DOHH2 (cell line): Measurements from ENCODE around the gene UTP11.
"Not testable (repeated sequence)": the region's sequence is repeated elsewhere in the genome, so short reads cannot be mapped to it uniquely, and the experiment has no call there.

Experiments used
- H3F3A ChIP-seq: fragments of 200-600 bp; sonication (generic), shearing (Covaris generic); 2 replicates; pipeline ENCODE4 v1.6.0; 2016; ENCODE audit warnings: antibody characterized with exemption, mild to moderate bottlenecking; ENCODE audit not compliant: control insufficient read depth, insufficient read depth
- H3K27ac ChIP-seq: fragments of 200-600 bp; sonication (generic); 2 replicates; pipeline ENCODE4 v1.5.1; 2014; ENCODE audit warnings: low read depth, mild to moderate bottlenecking, low read length, moderate library complexity
- H3K27me3 ChIP-seq: fragments of 200-600 bp; sonication (generic); 2 replicates; pipeline ENCODE4 v1.6.1; 2014; ENCODE audit warnings: mild to moderate bottlenecking, low read length, mixed read lengths; ENCODE audit not compliant: control insufficient read depth
- H3K36me3 ChIP-seq: fragments of 200-600 bp; sonication (generic); 2 replicates; pipeline ENCODE4 v1.6.1; 2014; ENCODE audit warnings: mild to moderate bottlenecking, low read length, moderate library complexity, mixed read lengths; ENCODE audit not compliant: control insufficient read depth
- H3K4me1 ChIP-seq: fragments of 200-600 bp; sonication (generic); 2 replicates; pipeline ENCODE4 v1.6.1; 2014; ENCODE audit warnings: mild to moderate bottlenecking, low read length, mixed read lengths; ENCODE audit not compliant: control insufficient read depth
- H3K4me2 ChIP-seq: fragments of 200-600 bp; sonication (generic); 2 replicates; pipeline ENCODE4 v1.6.0; 2014; ENCODE audit warnings: mild to moderate bottlenecking, low read length, moderate library complexity
- H3K4me3 ChIP-seq: fragments of 200-600 bp; sonication (generic); 2 replicates; pipeline ENCODE4 v1.5.1; 2014; ENCODE audit warnings: mild to moderate bottlenecking, low read length, mixed read lengths
- H3K79me2 ChIP-seq: fragments of 200-600 bp; sonication (generic); 2 replicates; pipeline ENCODE4 v1.6.1; 2014; ENCODE audit warnings: mild to moderate bottlenecking, low read length, mixed read lengths; ENCODE audit not compliant: control insufficient read depth
- H3K9me2 ChIP-seq: fragments of 200-600 bp; sonication (generic); replicated peaks from 2 replicates; pipeline ENCODE4 v1.6.1; 2014; ENCODE audit warnings: mild to moderate bottlenecking, low read length, mixed read lengths; ENCODE audit not compliant: control insufficient read depth
- H3K9me3 ChIP-seq: fragments of 200-600 bp; sonication (generic); 2 replicates; pipeline ENCODE4 v1.6.1; 2014; ENCODE audit warnings: antibody characterized with exemption, low read length, mixed read lengths; ENCODE audit not compliant: control insufficient read depth, insufficient read depth
- H4K20me1 ChIP-seq: fragments of 200-600 bp; sonication (generic); 2 replicates; pipeline ENCODE4 v1.6.0; 2014; ENCODE audit warnings: low read depth, mild to moderate bottlenecking, antibody characterized with exemption, low read length, moderate library complexity; ENCODE audit not compliant: control insufficient read depth, insufficient read depth
- CTCF ChIP-seq: fragments of 200-600 bp; sonication (generic); IDR thresholded peaks from one replicate; pipeline ENCODE4 v1.5.1; 2014; ENCODE audit warnings: antibody characterized with exemption, mild to moderate bottlenecking, low read depth, low read length; ENCODE audit not compliant: poor library complexity, severe bottlenecking
- EZH2phosphoT487 ChIP-seq: fragments of 200-600 bp; sonication (generic); IDR thresholded peaks from 2 replicates; pipeline ENCODE4 v1.6.1; 2017; ENCODE audit warnings: borderline replicate concordance, mild to moderate bottlenecking, antibody characterized with exemption, low read length, moderate library complexity, mixed read lengths

UTP11 gene

GRCh38 chr1:37974567-37974966 is 38.0 kb upstream of the UTP11 start:
- H3K4me2 ChIP-seq: no peak overlapping the region
- H3F3A ChIP-seq: no peaks in the 10 kb centered on the region
- H3K9me2 ChIP-seq: no peaks in the 10 kb centered on the region
- no peak for TF ChIP-seq CTCF
- TF ChIP-seq EZH2phosphoT487: no peak
- H3K27ac ChIP-seq: no peak overlapping the region
- H3K4me3 ChIP-seq: no peak overlapping the region
- no peaks in the 10 kb centered on the region for H3K9me3 ChIP-seq
- H3K79me2 ChIP-seq: peaks cover 15% of the 10 kb centered on the region
- H3K27me3 ChIP-seq: no peaks in the 10 kb centered on the region
- H4K20me1 ChIP-seq: no peaks in the 10 kb centered on the region
- no peaks in the 10 kb centered on the region for H3K4me1 ChIP-seq
- H3K36me3 ChIP-seq: peaks cover 71% of the 10 kb centered on the region

GRCh38 chr1:37975083-37975482 is 37.5 kb upstream of the UTP11 start:
- H3K27ac ChIP-seq, H3K9me2 ChIP-seq, H3F3A ChIP-seq, H3K27me3 ChIP-seq, H3K9me3 ChIP-seq, H4K20me1 ChIP-seq, H3K4me3 ChIP-seq, H3K4me1 ChIP-seq, H3K4me2 ChIP-seq: not testable (repeated sequence)
- peak; percentile 49 for TF ChIP-seq CTCF
- peaks cover 71% of the 10 kb centered on the region for H3K36me3 ChIP-seq
- H3K79me2 ChIP-seq: peaks cover 15% of the 10 kb centered on the region

- Histone ChIP-seq H3F3A (no peaks in the 10 kb centered on the region), H3K9me2 (no peaks in the 10 kb centered on the region), H3K27me3 (no peaks in the 10 kb centered on the region), H3K36me3 (peaks cover 91% of the 10 kb centered on the region), H3K27ac (no peak overlapping the region), H4K20me1 (no peaks in the 10 kb centered on the region), H3K4me1 (no peaks in the 10 kb centered on the region), H3K4me3 (no peak overlapping the region), H3K79me2 (peaks cover 9% of the 10 kb centered on the region), H3K9me3 (no peaks in the 10 kb centered on the region), H3K4me2 (no peak overlapping the region)
- no peak for TF ChIP-seq EZH2phosphoT487
- no peak for TF ChIP-seq CTCF
Observed at GRCh38 chr1:37978541-37978940, 34.0 kb upstream of the UTP11 start.

GRCh38 chr1:37983546-37983945 is 29.0 kb upstream of the UTP11 start:
- H3K36me3 ChIP-seq: peaks cover 93% of the 10 kb centered on the region
- H3K79me2 ChIP-seq: peaks cover 18% of the 10 kb centered on the region
- H3K4me1 ChIP-seq: peaks cover 7% of the 10 kb centered on the region
- no peaks in the 10 kb centered on the region for H3K9me2 ChIP-seq
- no peaks in the 10 kb centered on the region for H3K9me3 ChIP-seq
- H3K27ac ChIP-seq: no peak overlapping the region
- no peaks in the 10 kb centered on the region; the same call in 1 of the 2 replicates for H3F3A ChIP-seq
- TF ChIP-seq EZH2phosphoT487 (no peak), CTCF (no peak)
- no peak overlapping the region for H3K4me3 ChIP-seq
- H3K27me3 ChIP-seq: no peaks in the 10 kb centered on the region
- no peak overlapping the region for H3K4me2 ChIP-seq
- H4K20me1 ChIP-seq: no peaks in the 10 kb centered on the region
